Osteoblast (primary cell): ENCODE measurements around the gene SMIM27. TPM values are rescaled to one million over a fixed set of nuclear protein-coding genes. Genes with fewer than 3 reads are reported as not detected.
"Not testable (repeated sequence)": the region's sequence is repeated elsewhere in the genome, so short reads cannot be mapped to it uniquely, and the experiment has no call there.

Source experiments
- DNase-seq: peaks from one replicate; pipeline ENCODE4 v3.0.0; 2011; ENCODE audit warnings: low spot score, mixed read lengths; ENCODE audit not compliant: insufficient read length; ENCODE audit errors: missing footprints
- H2AFZ ChIP-seq: 2 replicates; pipeline ENCODE4 v1.6.0; 2011; ENCODE audit warnings: mild to moderate bottlenecking, low read length
- H3K27ac ChIP-seq: 2 replicates; pipeline ENCODE4 v1.5.1; 2011; ENCODE audit warnings: mild to moderate bottlenecking, low read depth, low read length, moderate library complexity
- H3K27me3 ChIP-seq: 2 replicates; pipeline ENCODE4 v1.6.0; 2012; ENCODE audit warnings: mild to moderate bottlenecking, control low read depth, inconsistent platforms, low read length, moderate library complexity; ENCODE audit not compliant: insufficient read depth
- H3K36me3 ChIP-seq: 2 replicates; pipeline ENCODE4 v1.5.1; 2011; ENCODE audit warnings: mild to moderate bottlenecking, low read length, control low read depth, moderate library complexity; ENCODE audit not compliant: insufficient read depth
- H3K4me1 ChIP-seq: 2 replicates; pipeline ENCODE4 v1.5.1; 2011; ENCODE audit warnings: mild to moderate bottlenecking, low read length, control low read depth, moderate library complexity; ENCODE audit not compliant: insufficient read depth
- H3K4me2 ChIP-seq: 2 replicates; pipeline ENCODE4 v1.6.0; 2011; ENCODE audit warnings: mild to moderate bottlenecking, low read length; ENCODE audit not compliant: insufficient read depth
- H3K4me3 ChIP-seq: fragments of 200-600 bp; sonication (generic); 3 replicates; pipeline ENCODE4 v1.5.1; 2012; ENCODE audit warnings: mild to moderate bottlenecking, low read length, inconsistent platforms; ENCODE audit not compliant: insufficient read depth
- H3K79me2 ChIP-seq: 2 replicates; pipeline ENCODE4 v1.6.0; 2012; ENCODE audit warnings: mild to moderate bottlenecking, low read length, control low read depth, inconsistent platforms; ENCODE audit not compliant: insufficient read depth
- H3K9me3 ChIP-seq: 2 replicates; pipeline ENCODE4 v1.5.1; 2011; ENCODE audit warnings: low read depth, low read length, control low read depth
- H4K20me1 ChIP-seq: 2 replicates; pipeline ENCODE4 v1.6.0; 2012; ENCODE audit warnings: mild to moderate bottlenecking, low read length, control low read depth; ENCODE audit not compliant: insufficient read depth
- total RNA-seq: library from RNA; depleted of rRNA; stranded (reverse); fragments of >200 nt; gene quantifications from 2 replicates; pipeline ENCODE4 v1.2.3, GENCODE V29; 2012
- TF ChIP-seq, protein P1 (sequence below): IDR thresholded peaks from 2 replicates; pipeline ENCODE4 v1.5.1; 2011; ENCODE audit warnings: mild to moderate bottlenecking, low read depth, low read length, moderate library complexity; ENCODE audit errors: extremely low read depth

SMIM27 gene
- total RNA-seq, 1 donor, result 1.8 TPM

DNA sequence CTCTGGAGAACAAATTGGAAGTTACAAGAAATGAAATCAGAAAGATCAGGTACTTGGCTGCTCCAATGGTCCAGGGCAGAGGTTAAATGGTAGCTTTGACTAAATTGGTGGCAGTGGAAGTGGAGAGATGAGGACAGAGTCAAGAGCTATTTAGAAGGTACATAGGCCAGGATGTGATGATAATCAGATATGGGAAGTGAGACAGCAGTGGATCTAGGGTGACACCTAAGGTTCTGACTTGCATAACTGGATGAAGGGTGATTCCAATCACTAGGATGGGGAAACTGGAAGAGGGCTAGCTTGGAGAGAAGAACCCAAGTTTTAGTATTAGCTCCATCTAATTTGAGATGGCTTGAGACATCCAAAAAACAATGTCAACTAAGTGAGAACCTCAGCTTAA lies 44.8 kb downstream of the SMIM27 start:
- Histone ChIP-seq H3K4me1 (no peaks in the 10 kb centered on the region), H3K27me3 (no peaks in the 10 kb centered on the region), H3K9me3 (no peaks in the 10 kb centered on the region), H3K4me2 (no peak overlapping the region), H4K20me1 (no peaks in the 10 kb centered on the region), H3K36me3 (no peaks in the 10 kb centered on the region), H2AFZ (no peak overlapping the region), H3K79me2 (no peaks in the 10 kb centered on the region), H3K27ac (no peak overlapping the region), H3K4me3 (no peak overlapping the region)
- TF ChIP-seq, protein P1, sequence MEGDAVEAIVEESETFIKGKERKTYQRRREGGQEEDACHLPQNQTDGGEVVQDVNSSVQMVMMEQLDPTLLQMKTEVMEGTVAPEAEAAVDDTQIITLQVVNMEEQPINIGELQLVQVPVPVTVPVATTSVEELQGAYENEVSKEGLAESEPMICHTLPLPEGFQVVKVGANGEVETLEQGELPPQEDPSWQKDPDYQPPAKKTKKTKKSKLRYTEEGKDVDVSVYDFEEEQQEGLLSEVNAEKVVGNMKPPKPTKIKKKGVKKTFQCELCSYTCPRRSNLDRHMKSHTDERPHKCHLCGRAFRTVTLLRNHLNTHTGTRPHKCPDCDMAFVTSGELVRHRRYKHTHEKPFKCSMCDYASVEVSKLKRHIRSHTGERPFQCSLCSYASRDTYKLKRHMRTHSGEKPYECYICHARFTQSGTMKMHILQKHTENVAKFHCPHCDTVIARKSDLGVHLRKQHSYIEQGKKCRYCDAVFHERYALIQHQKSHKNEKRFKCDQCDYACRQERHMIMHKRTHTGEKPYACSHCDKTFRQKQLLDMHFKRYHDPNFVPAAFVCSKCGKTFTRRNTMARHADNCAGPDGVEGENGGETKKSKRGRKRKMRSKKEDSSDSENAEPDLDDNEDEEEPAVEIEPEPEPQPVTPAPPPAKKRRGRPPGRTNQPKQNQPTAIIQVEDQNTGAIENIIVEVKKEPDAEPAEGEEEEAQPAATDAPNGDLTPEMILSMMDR, result no peak
- DNase-seq, result peak; percentile 72

DNA sequence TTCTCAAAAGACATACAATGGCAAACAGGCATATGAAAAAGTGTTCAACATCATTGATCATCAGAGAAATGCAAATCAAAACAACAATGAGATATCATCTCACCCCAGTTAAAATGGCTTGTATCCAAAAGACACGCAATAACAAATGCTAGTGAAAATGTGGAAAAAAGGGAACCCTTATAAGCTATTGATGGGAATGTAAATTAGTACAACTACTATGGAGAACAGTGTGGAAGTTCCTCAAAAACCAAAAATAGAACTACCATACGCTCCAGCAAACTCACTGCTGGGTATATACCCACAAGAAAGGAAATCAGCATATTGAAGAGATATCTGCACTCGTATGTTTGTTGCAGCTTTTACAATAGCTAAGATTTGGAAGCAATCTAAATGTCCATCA lies 46.9 kb downstream of the SMIM27 start:
- not testable (repeated sequence) for H2AFZ ChIP-seq, H3K27ac ChIP-seq, H3K36me3 ChIP-seq, H3K27me3 ChIP-seq, H3K4me1 ChIP-seq, H3K4me2 ChIP-seq, H3K9me3 ChIP-seq, DNase-seq, H4K20me1 ChIP-seq, H3K79me2 ChIP-seq, H3K4me3 ChIP-seq

Other genes with a start within 250 kb of the SMIM27 start
- 104 and 105 TPM in 2 replicates for gene ACO1, start 167.7 kb upstream of the SMIM27 start, total RNA-seq
- gene RIGI, start 26.1 kb upstream of the SMIM27 start, total RNA-seq, result 10.3 and 12.7 TPM in 2 replicates
- 32.1 and 33.7 TPM in 2 replicates for gene TOPORS, start 259 bp downstream of the SMIM27 start, total RNA-seq
- 24.2 and 37.1 TPM in 2 replicates for gene NDUFB6, start 20.8 kb downstream of the SMIM27 start, total RNA-seq
- not detected in 2 replicates for gene TAF1L, start 83.3 kb downstream of the SMIM27 start, total RNA-seq
- not detected in 2 replicates for gene TMEM215, start 231.2 kb downstream of the SMIM27 start, total RNA-seq